ENCODE results near the gene TMEM271.

Gene TMEM271

GRCh38 chr4:537436-538264 is 38.4 kb downstream of the TMEM271 start:
- no peak overlapping the region for H3K18ac ChIP-seq (ENCODE audit: low read depth in 1 of 2, low read length in 2 of 2)
- H4K91ac ChIP-seq (ENCODE audit: low read length), result no peak overlapping the region
- no peak overlapping the region for H4K8ac ChIP-seq (ENCODE audit: low read length)
- no peak overlapping the region for H3K4ac ChIP-seq (ENCODE audit: low read depth in 1 of 2, low read length in 2 of 2)
- H2BK5ac ChIP-seq (ENCODE audit: low read depth, low read length, poor library complexity, severe bottlenecking), result no peak overlapping the region
- H2AK5ac ChIP-seq (ENCODE audit: low read length, severe bottlenecking), result no peak overlapping the region
- WGBS, result 98% methylated on average over 18 of the region's 21 CpGs
- H3K4me1 ChIP-seq (ENCODE audit: control insufficient read depth, insufficient read depth, low read depth, low read length), result peaks cover 1% of the 10 kb centered on the region
- H3K27me3 ChIP-seq (ENCODE audit: control insufficient read depth in 1 of 2, insufficient read depth in 1 of 2, low read length in 2 of 2), result no peaks in the 10 kb centered on the region
- peaks cover 4% of the 10 kb centered on the region for H3K79me1 ChIP-seq (replicated peaks; ENCODE audit: low read length, poor library complexity, severe bottlenecking)
- DNase-seq, result no peak
- H3K4me2 ChIP-seq (ENCODE audit: low read length, poor library complexity, severe bottlenecking), result no peak overlapping the region
- no peak overlapping the region for H3K27ac ChIP-seq (ENCODE audit: low read length, poor library complexity, severe bottlenecking)
- no peak overlapping the region for H3K4me3 ChIP-seq (ENCODE audit: insufficient read depth in 1 of 2, low read depth in 1 of 2, low read length in 2 of 2)
- no peak overlapping the region for H3K23ac ChIP-seq (ENCODE audit: low read length in 2 of 2)
- H3K36me3 ChIP-seq (ENCODE audit: control insufficient read depth in 1 of 2, insufficient read depth in 2 of 2, low read depth in 1 of 2, low read length in 2 of 2), result peaks cover 60 to 66% of the 10 kb centered on the region in 2 experiments
- no peak overlapping the region for H2BK15ac ChIP-seq (ENCODE audit: low read depth, poor library complexity, severe bottlenecking)
- no peaks in the 10 kb centered on the region for H3K9me3 ChIP-seq (ENCODE audit: control insufficient read depth, low read length)
- no peak overlapping the region for H3K14ac ChIP-seq (ENCODE audit: low read length in 2 of 2)
- no peak overlapping the region for H2BK12ac ChIP-seq (ENCODE audit: low read length in 2 of 2)
- H2BK120ac ChIP-seq (ENCODE audit: low read depth, low read length), result no peak overlapping the region
- H3K9ac ChIP-seq (ENCODE audit: low read length), result no peak overlapping the region
- no peak overlapping the region for H2AFZ ChIP-seq (ENCODE audit: low read depth, low read length)

GRCh38 chr4:536351-536972 is 39.6 kb downstream of the TMEM271 start:
- no peak overlapping the region for H2BK120ac ChIP-seq (ENCODE audit: low read depth, low read length)
- H3K4me1 ChIP-seq (ENCODE audit: control insufficient read depth, insufficient read depth, low read depth, low read length), result peaks cover 1% of the 10 kb centered on the region
- no peak overlapping the region for H3K4me3 ChIP-seq (ENCODE audit: insufficient read depth in 1 of 2, low read depth in 1 of 2, low read length in 2 of 2)
- no peak overlapping the region for H3K27ac ChIP-seq (ENCODE audit: low read length, poor library complexity, severe bottlenecking)
- H2BK5ac ChIP-seq (ENCODE audit: low read depth, low read length, poor library complexity, severe bottlenecking), result no peak overlapping the region
- H4K8ac ChIP-seq (ENCODE audit: low read length), result no peak overlapping the region
- H4K91ac ChIP-seq (ENCODE audit: low read length), result no peak overlapping the region
- no peak overlapping the region for H3K4me2 ChIP-seq (ENCODE audit: low read length, poor library complexity, severe bottlenecking)
- H3K79me1 ChIP-seq (replicated peaks; ENCODE audit: low read length, poor library complexity, severe bottlenecking), result peaks cover 15% of the 10 kb centered on the region
- no peak for DNase-seq
- H3K14ac ChIP-seq (ENCODE audit: low read length in 2 of 2), result no peak overlapping the region
- H2AFZ ChIP-seq (ENCODE audit: low read depth, low read length), result no peak overlapping the region
- H3K36me3 ChIP-seq (ENCODE audit: control insufficient read depth in 1 of 2, insufficient read depth in 2 of 2, low read depth in 1 of 2, low read length in 2 of 2), result peaks cover 72 to 78% of the 10 kb centered on the region in 2 experiments
- no peak overlapping the region for H2AK5ac ChIP-seq (ENCODE audit: low read length, severe bottlenecking)
- H2BK12ac ChIP-seq (ENCODE audit: low read length in 2 of 2), result no peak overlapping the region
- 96% methylated on average over 36 of the region's 36 CpGs for WGBS
- no peak overlapping the region for H2BK15ac ChIP-seq (ENCODE audit: low read depth, poor library complexity, severe bottlenecking)
- no peak overlapping the region for H3K18ac ChIP-seq (ENCODE audit: low read depth in 1 of 2, low read length in 2 of 2)
- no peaks in the 10 kb centered on the region for H3K27me3 ChIP-seq (ENCODE audit: control insufficient read depth in 1 of 2, insufficient read depth in 1 of 2, low read length in 2 of 2)
- H3K23ac ChIP-seq (ENCODE audit: low read length in 2 of 2), result no peak overlapping the region
- H3K9ac ChIP-seq (ENCODE audit: low read length), result no peak overlapping the region
- H3K9me3 ChIP-seq (ENCODE audit: control insufficient read depth, low read length), result no peaks in the 10 kb centered on the region
- H3K4ac ChIP-seq (ENCODE audit: low read depth in 1 of 2, low read length in 2 of 2), result no peak overlapping the region

- Histone ChIP-seq H2BK12ac (ENCODE audit: low read length in 2 of 2) (no peak overlapping the region), H3K23ac (ENCODE audit: low read length in 2 of 2) (no peak overlapping the region), H3K4me3 (ENCODE audit: insufficient read depth in 1 of 2, low read depth in 1 of 2, low read length in 2 of 2) (no peak overlapping the region), H4K91ac (ENCODE audit: low read length) (no peak overlapping the region), H3K4me1 (ENCODE audit: control insufficient read depth, insufficient read depth, low read depth, low read length) (peaks cover 1% of the 10 kb centered on the region), H3K4ac (ENCODE audit: low read depth in 1 of 2, low read length in 2 of 2) (no peak overlapping the region), H2BK5ac (ENCODE audit: low read depth, low read length, poor library complexity, severe bottlenecking) (no peak overlapping the region), H2AFZ (ENCODE audit: low read depth, low read length) (no peak overlapping the region), H2BK15ac (ENCODE audit: low read depth, poor library complexity, severe bottlenecking) (no peak overlapping the region), H3K36me3 (ENCODE audit: control insufficient read depth in 1 of 2, insufficient read depth in 2 of 2, low read depth in 1 of 2, low read length in 2 of 2) (peaks cover 77 to 83% of the 10 kb centered on the region in 2 experiments), H3K14ac (ENCODE audit: low read length in 2 of 2) (no peak overlapping the region), H3K27ac (ENCODE audit: low read length, poor library complexity, severe bottlenecking) (no peak overlapping the region), H3K18ac (ENCODE audit: low read depth in 1 of 2, low read length in 2 of 2) (no peak overlapping the region), H3K79me1 (replicated peaks; ENCODE audit: low read length, poor library complexity, severe bottlenecking) (peaks cover 19% of the 10 kb centered on the region), H3K9ac (ENCODE audit: low read length) (no peak overlapping the region), H2BK120ac (ENCODE audit: low read depth, low read length) (no peak overlapping the region), H2AK5ac (ENCODE audit: low read length, severe bottlenecking) (no peak overlapping the region), H3K9me3 (ENCODE audit: control insufficient read depth, low read length) (no peaks in the 10 kb centered on the region), H3K27me3 (ENCODE audit: control insufficient read depth in 1 of 2, insufficient read depth in 1 of 2, low read length in 2 of 2) (no peaks in the 10 kb centered on the region), H4K8ac (ENCODE audit: low read length) (no peak overlapping the region), H3K4me2 (ENCODE audit: low read length, poor library complexity, severe bottlenecking) (no peak overlapping the region)
- no peak for DNase-seq
- WGBS, result 97% methylated on average over 23 of the region's 23 CpGs
These were observed 40.2 kb downstream of the TMEM271 start for GRCh38 chr4:535924-536281.

- WGBS, result 98% methylated on average over 39 of the region's 39 CpGs
- H2AFZ ChIP-seq (ENCODE audit: low read depth, low read length), result peak overlapping the region; percentile 6
- no peak overlapping the region for H2BK15ac ChIP-seq (ENCODE audit: low read depth, poor library complexity, severe bottlenecking)
- no peak overlapping the region for H2AK5ac ChIP-seq (ENCODE audit: low read length, severe bottlenecking)
- no peak overlapping the region for H4K8ac ChIP-seq (ENCODE audit: low read length)
- H3K4me2 ChIP-seq (ENCODE audit: low read length, poor library complexity, severe bottlenecking), result no peak overlapping the region
- no peak overlapping the region for H4K91ac ChIP-seq (ENCODE audit: low read length)
- peaks cover 1% of the 10 kb centered on the region for H3K4me1 ChIP-seq (ENCODE audit: control insufficient read depth, insufficient read depth, low read depth, low read length)
- H3K27me3 ChIP-seq (ENCODE audit: control insufficient read depth in 1 of 2, insufficient read depth in 1 of 2, low read length in 2 of 2), result no peaks in the 10 kb centered on the region
- no peak overlapping the region for H3K4me3 ChIP-seq (ENCODE audit: insufficient read depth in 1 of 2, low read depth in 1 of 2, low read length in 2 of 2)
- no peak overlapping the region for H3K27ac ChIP-seq (ENCODE audit: low read length, poor library complexity, severe bottlenecking)
- no peak overlapping the region for H3K9ac ChIP-seq (ENCODE audit: low read length)
- no peak overlapping the region for H3K14ac ChIP-seq (ENCODE audit: low read length in 2 of 2)
- peaks cover 20% of the 10 kb centered on the region for H3K79me1 ChIP-seq (replicated peaks; ENCODE audit: low read length, poor library complexity, severe bottlenecking)
- no peaks in the 10 kb centered on the region for H3K9me3 ChIP-seq (ENCODE audit: control insufficient read depth, low read length)
- no peak overlapping the region for H3K18ac ChIP-seq (ENCODE audit: low read depth in 1 of 2, low read length in 2 of 2)
- no peak overlapping the region for H3K23ac ChIP-seq (ENCODE audit: low read length in 2 of 2)
- H2BK120ac ChIP-seq (ENCODE audit: low read depth, low read length), result no peak overlapping the region
- H3K4ac ChIP-seq (ENCODE audit: low read depth in 1 of 2, low read length in 2 of 2), result no peak overlapping the region
- H2BK5ac ChIP-seq (ENCODE audit: low read depth, low read length, poor library complexity, severe bottlenecking), result no peak overlapping the region
- peaks cover 80 to 89% of the 10 kb centered on the region in 2 experiments for H3K36me3 ChIP-seq (ENCODE audit: control insufficient read depth in 1 of 2, insufficient read depth in 2 of 2, low read depth in 1 of 2, low read length in 2 of 2)
- DNase-seq, result no peak
- no peak overlapping the region for H2BK12ac ChIP-seq (ENCODE audit: low read length in 2 of 2)
These were observed 40.7 kb downstream of the TMEM271 start for GRCh38 chr4:535181-535923.

Data from mesenchymal stem cell (in vitro differentiated cells and primary cell).